ENCODE data around the gene TSPAN4.

Gene TSPAN4

DNA sequence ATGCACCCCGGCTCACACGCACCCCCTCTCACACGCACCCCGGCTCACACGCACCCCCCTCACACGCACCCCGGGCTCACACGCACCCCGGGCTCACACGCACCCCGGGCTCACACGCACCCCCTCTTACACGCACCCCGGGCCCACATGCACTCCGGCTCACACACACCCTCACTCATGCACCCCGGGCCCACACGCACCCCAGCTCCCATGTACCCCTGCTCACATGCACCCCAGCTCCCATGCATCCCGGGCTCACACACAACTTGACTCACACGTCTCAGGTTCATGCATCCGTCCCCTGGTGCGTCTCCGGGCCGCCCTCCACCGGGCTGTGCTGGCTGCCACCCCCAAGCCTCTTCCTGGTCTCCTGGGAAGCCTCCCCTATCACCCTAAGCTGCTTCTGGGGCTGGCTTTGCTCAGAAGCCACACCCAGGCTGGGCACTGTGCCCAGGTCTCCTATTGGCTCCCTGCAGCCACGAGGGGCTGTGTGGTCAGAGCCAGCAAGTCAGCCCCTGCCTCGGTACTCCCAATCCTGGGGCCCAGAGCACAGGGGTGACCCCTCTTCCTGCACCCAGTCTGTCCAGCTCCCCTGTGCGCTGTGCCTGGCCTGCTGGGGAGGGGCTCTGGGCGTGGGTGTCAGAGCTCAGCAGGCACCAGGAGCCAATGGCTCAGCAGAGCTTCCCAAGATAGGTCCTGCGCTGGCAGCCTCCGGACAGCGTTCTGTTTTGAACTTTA is 16.9 kb downstream of the TSPAN4 start:
- Histone ChIP-seq H3K36me3 (replicated peaks) (peaks cover 2% of the 10 kb centered on the region), H3K27ac (no peak overlapping the region), H3K4me3 (ENCODE audit: low read depth, low read length) (peak overlapping the region; percentile 48), H3K27me3 (replicated peaks) (no peaks in the 10 kb centered on the region)
- peak; percentile 84 for DNase-seq
- in situ Hi-C loops (cut with HindIII; ENCODE audit: low pct_ligation_motif_present, low sequenced_read_pairs) = no loop called here
- TF ChIP-seq, protein P1, sequence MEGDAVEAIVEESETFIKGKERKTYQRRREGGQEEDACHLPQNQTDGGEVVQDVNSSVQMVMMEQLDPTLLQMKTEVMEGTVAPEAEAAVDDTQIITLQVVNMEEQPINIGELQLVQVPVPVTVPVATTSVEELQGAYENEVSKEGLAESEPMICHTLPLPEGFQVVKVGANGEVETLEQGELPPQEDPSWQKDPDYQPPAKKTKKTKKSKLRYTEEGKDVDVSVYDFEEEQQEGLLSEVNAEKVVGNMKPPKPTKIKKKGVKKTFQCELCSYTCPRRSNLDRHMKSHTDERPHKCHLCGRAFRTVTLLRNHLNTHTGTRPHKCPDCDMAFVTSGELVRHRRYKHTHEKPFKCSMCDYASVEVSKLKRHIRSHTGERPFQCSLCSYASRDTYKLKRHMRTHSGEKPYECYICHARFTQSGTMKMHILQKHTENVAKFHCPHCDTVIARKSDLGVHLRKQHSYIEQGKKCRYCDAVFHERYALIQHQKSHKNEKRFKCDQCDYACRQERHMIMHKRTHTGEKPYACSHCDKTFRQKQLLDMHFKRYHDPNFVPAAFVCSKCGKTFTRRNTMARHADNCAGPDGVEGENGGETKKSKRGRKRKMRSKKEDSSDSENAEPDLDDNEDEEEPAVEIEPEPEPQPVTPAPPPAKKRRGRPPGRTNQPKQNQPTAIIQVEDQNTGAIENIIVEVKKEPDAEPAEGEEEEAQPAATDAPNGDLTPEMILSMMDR (IDR thresholded peaks at IDR 0.05; ENCODE audit: low read depth, low read length, missing control alignments) = no peak

DNA sequence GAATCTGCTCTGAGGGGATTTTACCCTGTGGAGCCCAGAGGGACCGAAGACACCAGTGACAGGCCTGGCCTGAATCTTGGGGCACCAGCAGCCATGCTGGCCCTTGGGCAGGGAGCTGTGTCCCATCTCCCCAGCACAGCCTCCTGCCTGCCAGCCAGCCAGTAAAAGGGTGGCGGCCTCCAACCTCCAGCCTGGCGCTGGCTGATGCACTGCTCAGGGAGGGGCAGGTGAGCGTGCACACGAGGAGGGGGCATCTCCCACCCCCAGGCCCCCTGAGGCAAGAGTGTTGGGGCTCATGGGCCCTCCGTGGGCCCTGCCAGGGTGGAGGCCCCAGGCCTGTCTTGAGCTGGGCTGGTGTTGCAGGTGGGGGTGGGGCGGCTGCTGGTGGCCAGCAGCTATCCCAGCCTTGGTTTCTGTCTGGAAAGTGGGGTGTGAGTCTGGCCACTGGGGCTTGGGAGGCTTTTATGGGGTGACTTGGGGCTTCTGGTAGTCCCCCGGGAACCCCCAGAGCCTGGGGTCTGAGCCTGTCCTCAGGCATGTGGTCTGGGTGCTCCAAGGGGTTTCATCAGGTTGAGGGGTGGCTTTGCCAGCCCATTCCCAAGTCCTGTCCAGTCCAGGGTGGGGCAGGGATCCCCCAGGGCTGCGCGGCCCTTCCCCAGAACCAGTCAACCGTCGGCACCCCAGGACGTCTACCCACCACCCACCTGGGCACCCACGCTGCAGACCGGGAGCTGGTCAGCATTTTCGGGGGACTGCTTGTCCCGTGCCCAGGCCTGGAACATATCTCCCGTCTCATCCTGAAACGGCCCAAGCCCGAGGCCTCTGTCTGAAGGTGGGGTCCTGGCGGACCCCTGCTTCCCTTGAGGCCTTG is 17.8 kb downstream of the TSPAN4 start:
- in situ Hi-C loops (cut with HindIII; ENCODE audit: low pct_ligation_motif_present, low sequenced_read_pairs) = no loop called here
- H3K36me3 ChIP-seq (replicated peaks) = peaks cover 3% of the 10 kb centered on the region
- DNase-seq = no peak
- no peak overlapping the region for H3K27ac ChIP-seq
- TF ChIP-seq, protein P1 (IDR thresholded peaks at IDR 0.05; ENCODE audit: low read depth, low read length, missing control alignments) = no peak
- H3K4me3 ChIP-seq (ENCODE audit: low read depth, low read length) = no peak overlapping the region
- H3K27me3 ChIP-seq (replicated peaks) = no peaks in the 10 kb centered on the region

DNA sequence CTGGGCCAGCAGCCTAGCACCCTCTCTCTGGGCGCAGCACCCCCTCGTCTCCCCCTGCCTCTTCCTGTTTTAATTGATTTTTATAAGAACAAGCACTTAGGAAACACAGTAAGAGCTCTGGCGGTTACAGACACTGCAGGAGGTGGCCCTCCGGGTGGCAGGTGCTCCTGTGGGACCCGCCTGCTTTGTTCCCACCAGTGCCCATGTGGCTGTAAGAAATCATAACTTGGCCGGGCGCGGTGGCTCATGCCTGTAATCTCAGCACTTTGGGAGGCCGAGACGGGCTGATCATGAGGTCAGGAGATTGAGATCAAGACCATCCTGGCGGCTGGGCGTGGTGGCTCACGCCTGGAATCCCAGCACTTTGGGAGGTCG is 18.4 kb downstream of the TSPAN4 start:
- in situ Hi-C loops (cut with HindIII; ENCODE audit: low pct_ligation_motif_present, low sequenced_read_pairs) = no loop called here
- Histone ChIP-seq H3K27me3 (replicated peaks) (no peaks in the 10 kb centered on the region), H3K36me3 (replicated peaks) (peaks cover 9% of the 10 kb centered on the region), H3K4me3 (ENCODE audit: low read depth, low read length) (no peak overlapping the region), H3K27ac (no peak overlapping the region)
- DNase-seq = no peak
- TF ChIP-seq, protein P1 (IDR thresholded peaks at IDR 0.05; ENCODE audit: low read depth, low read length, missing control alignments) = no peak

DNA sequence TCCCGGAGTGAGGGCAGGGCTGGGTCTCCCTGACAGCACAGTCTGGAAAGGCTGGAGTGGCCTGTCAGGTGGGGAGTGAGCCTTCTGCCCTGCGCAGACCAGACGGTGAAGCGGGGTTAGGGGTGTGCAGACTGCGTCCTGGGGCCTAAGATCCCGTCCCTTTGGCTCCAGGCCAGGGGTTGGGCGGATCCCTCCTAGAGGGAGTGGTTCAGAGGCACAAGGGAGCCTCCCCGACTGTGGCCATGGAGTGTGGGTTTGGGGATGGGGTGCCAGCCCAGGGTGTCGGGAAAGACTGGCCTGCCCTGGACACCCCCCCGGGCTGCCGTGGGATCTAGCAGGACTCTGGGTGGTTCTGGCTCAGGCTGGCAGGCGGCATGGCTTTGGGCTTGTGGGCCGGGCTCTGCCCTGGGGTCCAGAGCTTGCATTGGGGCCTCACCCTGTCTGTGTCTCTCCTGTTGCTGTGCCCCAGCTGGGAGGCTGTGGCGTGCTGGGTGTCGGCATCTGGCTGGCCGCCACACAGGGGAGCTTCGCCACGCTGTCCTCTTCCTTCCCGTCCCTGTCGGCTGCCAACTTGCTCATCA is 19.5 kb downstream of the TSPAN4 start:
- Histone ChIP-seq H3K36me3 (replicated peaks) (peaks cover 9% of the 10 kb centered on the region), H3K27me3 (replicated peaks) (no peaks in the 10 kb centered on the region), H3K4me3 (ENCODE audit: low read depth, low read length) (no peak overlapping the region), H3K27ac (no peak overlapping the region)
- in situ Hi-C loops (cut with HindIII; ENCODE audit: low pct_ligation_motif_present, low sequenced_read_pairs) = no loop called here
- no peak for DNase-seq
- TF ChIP-seq, protein P1 (IDR thresholded peaks at IDR 0.05; ENCODE audit: low read depth, low read length, missing control alignments) = no peak

DNA sequence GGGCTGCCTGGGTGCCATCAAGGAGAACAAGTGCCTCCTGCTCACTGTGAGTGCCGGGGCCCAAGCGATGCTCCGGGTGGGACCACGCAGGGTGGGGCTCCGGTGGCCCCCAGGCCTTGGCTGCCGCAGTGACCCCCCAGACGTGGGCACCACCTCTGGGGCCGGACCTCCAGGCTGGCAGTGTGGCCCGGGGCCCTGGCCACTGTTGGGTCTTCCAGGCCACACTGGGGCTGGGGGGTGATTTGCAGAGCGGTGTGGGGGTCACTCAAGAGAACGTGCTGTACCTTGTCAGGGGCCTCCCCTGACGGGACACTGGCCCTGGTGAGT is 20.0 kb downstream of the TSPAN4 start:
- Histone ChIP-seq H3K27me3 (replicated peaks) (no peaks in the 10 kb centered on the region), H3K4me3 (ENCODE audit: low read depth, low read length) (no peak overlapping the region), H3K36me3 (replicated peaks) (peaks cover 9% of the 10 kb centered on the region), H3K27ac (no peak overlapping the region)
- in situ Hi-C loops (cut with HindIII; ENCODE audit: low pct_ligation_motif_present, low sequenced_read_pairs) = no loop called here
- TF ChIP-seq, protein P1 (IDR thresholded peaks at IDR 0.05; ENCODE audit: low read depth, low read length, missing control alignments) = no peak
- DNase-seq = no peak
